Measurements from ENCODE around the gene ATRIP.
A peak's percentile ranks its signal among the peaks of the same experiment; 100 is the strongest.

The ATRIP gene

DNA sequence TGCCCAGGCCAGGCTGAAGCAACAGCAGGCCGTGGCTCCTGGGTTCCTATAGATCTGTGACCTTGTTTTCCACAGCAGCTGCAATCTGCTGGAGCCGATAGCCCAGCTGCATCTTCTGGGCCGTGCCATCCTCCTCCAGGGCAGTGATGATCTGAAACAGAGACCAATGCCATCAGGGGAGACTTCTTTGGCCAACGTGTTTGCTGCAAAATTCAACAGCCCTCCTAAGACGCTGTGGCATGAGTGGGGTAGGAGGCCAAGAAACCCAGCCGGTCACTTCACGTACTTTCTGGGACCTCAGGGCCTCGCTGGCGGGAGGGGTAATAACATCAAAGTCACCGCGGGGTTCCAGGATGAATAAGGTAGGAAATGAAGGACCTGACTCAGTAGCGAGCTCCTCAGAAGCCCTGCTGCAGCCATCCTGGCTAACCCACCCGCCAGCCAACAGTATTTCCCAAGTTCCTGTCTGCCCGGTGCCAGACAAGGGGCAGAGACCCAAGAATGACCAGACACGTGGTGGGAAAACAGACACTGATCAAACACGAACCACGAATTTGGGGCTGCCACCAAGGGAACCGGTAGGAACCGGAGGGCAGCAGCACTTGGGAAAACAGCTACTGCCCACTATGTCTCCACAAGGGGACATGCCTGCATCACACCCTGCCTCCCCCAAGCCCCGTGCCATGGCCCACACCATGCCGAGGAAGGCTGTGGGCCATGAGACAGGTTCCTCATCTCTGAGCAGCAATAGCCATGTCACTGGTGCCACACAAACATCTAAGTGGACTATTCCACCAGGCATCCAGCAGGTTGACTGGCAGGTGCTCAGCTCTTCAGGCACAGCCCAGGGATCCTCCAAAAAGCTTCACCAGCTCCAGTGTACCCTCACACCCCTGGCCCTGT, 41.8 kb upstream of the ATRIP start:
- Histone ChIP-seq H3K9me3 (ENCODE audit: low read length) (no peaks in the 10 kb centered on the region), H3K27me3 (ENCODE audit: control insufficient read depth in 1 of 2, insufficient read depth in 2 of 2, low read length in 2 of 2) (no peaks in the 10 kb centered on the region), H3K4me3 (ENCODE audit: low read depth in 1 of 2, low read length in 2 of 2) (no peak overlapping the region), H3K4me1 (ENCODE audit: insufficient read depth, low read length) (peaks cover 17% of the 10 kb centered on the region), H3K36me3 (ENCODE audit: insufficient read depth, low read length) (peaks cover 62% of the 10 kb centered on the region), H3K27ac (ENCODE audit: low read depth, low read length) (peak overlapping the region; percentile 46), H3K9ac (ENCODE audit: low read length) (no peak overlapping the region)

- H3K9ac ChIP-seq (ENCODE audit: low read length), result no peak overlapping the region
- H3K27me3 ChIP-seq (ENCODE audit: control insufficient read depth in 1 of 2, insufficient read depth in 2 of 2, low read length in 2 of 2), result no peaks in the 10 kb centered on the region
- H3K36me3 ChIP-seq (ENCODE audit: insufficient read depth, low read length), result peaks cover 67% of the 10 kb centered on the region
- no peak overlapping the region for H3K4me3 ChIP-seq (ENCODE audit: low read depth in 1 of 2, low read length in 2 of 2)
- peaks cover 17% of the 10 kb centered on the region for H3K4me1 ChIP-seq (ENCODE audit: insufficient read depth, low read length)
- no peaks in the 10 kb centered on the region for H3K9me3 ChIP-seq (ENCODE audit: low read length)
- H3K27ac ChIP-seq (ENCODE audit: low read depth, low read length), result no peak overlapping the region
Measured at GRCh38 chr3:48405343-48405881, 41.1 kb upstream of the ATRIP start.

GRCh38 chr3:48405971-48406370, 40.6 kb upstream of the ATRIP start:
- H3K4me1 ChIP-seq (ENCODE audit: insufficient read depth, low read length), result peaks cover 17% of the 10 kb centered on the region
- H3K27me3 ChIP-seq (ENCODE audit: control insufficient read depth in 1 of 2, insufficient read depth in 2 of 2, low read length in 2 of 2), result no peaks in the 10 kb centered on the region
- H3K4me3 ChIP-seq (ENCODE audit: low read depth in 1 of 2, low read length in 2 of 2), result no peak overlapping the region
- H3K27ac ChIP-seq (ENCODE audit: low read depth, low read length), result no peak overlapping the region
- peaks cover 73% of the 10 kb centered on the region for H3K36me3 ChIP-seq (ENCODE audit: insufficient read depth, low read length)
- no peaks in the 10 kb centered on the region for H3K9me3 ChIP-seq (ENCODE audit: low read length)
- H3K9ac ChIP-seq (ENCODE audit: low read length), result no peak overlapping the region

DNA sequence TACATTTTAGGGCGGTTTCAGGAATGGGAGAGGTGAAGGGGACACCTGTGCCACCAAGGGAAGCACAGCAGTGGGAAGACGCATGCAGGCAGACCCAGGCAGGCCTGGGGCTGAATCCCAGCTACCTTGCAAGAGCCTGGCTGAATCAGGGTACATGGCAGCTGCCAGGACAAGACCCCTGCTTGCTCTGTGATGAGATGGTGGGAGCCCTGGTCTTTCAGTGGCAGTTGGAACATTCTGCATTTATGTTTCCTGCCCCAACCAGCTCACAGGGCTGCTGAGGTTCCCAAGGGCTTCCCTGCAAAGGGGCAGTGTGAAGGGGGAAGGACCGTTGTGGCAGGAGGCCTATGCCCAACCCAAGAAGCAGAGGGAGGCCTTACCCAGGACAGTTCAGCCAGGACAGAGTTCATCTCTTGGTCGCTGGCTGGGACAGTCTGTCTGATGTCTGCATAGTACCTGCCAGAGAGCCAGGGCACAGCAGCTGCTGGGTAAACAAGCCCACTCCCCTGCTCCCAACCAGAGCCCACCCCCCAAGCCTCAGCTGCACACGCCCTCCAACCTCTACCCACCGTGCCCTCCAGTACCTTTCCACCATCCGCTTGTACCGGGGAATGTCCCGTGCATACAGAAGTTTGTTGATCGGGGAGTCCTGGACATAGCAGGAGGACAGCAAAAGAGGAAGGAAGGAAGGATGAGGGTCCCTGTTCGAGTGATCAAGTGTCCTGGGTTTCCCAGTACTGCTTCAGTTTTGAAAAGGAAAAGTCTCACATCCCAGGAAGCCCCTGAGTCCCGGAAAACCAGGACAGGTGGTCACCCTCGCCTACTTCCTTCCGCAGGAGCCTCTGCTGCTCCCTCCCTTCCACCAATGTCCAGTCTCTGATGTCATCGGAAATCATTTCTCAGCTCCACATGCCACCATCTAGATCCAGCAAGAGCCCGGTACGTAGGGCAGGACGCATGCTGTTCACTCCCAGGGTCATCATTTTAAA, 39.8 kb upstream of the ATRIP start:
- peaks cover 81% of the 10 kb centered on the region for H3K36me3 ChIP-seq (ENCODE audit: insufficient read depth, low read length)
- H3K4me1 ChIP-seq (ENCODE audit: insufficient read depth, low read length), result peaks cover 14% of the 10 kb centered on the region
- H3K9ac ChIP-seq (ENCODE audit: low read length), result no peak overlapping the region
- no peak overlapping the region for H3K27ac ChIP-seq (ENCODE audit: low read depth, low read length)
- H3K4me3 ChIP-seq (ENCODE audit: low read depth in 1 of 2, low read length in 2 of 2), result no peak overlapping the region
- H3K9me3 ChIP-seq (ENCODE audit: low read length), result no peaks in the 10 kb centered on the region
- H3K27me3 ChIP-seq (ENCODE audit: control insufficient read depth in 1 of 2, insufficient read depth in 2 of 2, low read length in 2 of 2), result no peaks in the 10 kb centered on the region

- Histone ChIP-seq H3K36me3 (ENCODE audit: insufficient read depth, low read length) (peaks cover 89% of the 10 kb centered on the region), H3K9ac (ENCODE audit: low read length) (no peak overlapping the region)
Measured at GRCh38 chr3:48407542-48408099, 38.9 kb upstream of the ATRIP start.

GRCh38 chr3:48408823-48409281, 37.7 kb upstream of the ATRIP start:
- Histone ChIP-seq H3K36me3 (ENCODE audit: insufficient read depth, low read length) (peaks cover 96% of the 10 kb centered on the region), H3K9me3 (ENCODE audit: low read length) (no peaks in the 10 kb centered on the region), H3K27me3 (ENCODE audit: control insufficient read depth in 1 of 2, insufficient read depth in 2 of 2, low read length in 2 of 2) (no peaks in the 10 kb centered on the region), H3K4me1 (ENCODE audit: insufficient read depth, low read length) (peaks cover 1% of the 10 kb centered on the region), H3K4me3 (ENCODE audit: low read depth in 1 of 2, low read length in 2 of 2) (no peak overlapping the region), H3K27ac (ENCODE audit: low read depth, low read length) (no peak overlapping the region), H3K9ac (ENCODE audit: low read length) (no peak overlapping the region)

More at GRCh38 chr3:48407542-48408099, 38.9 kb upstream of the ATRIP start:
- Histone ChIP-seq H3K9me3 (ENCODE audit: low read length) (no peaks in the 10 kb centered on the region), H3K27ac (ENCODE audit: low read depth, low read length) (no peak overlapping the region), H3K27me3 (ENCODE audit: control insufficient read depth in 1 of 2, insufficient read depth in 2 of 2, low read length in 2 of 2) (no peaks in the 10 kb centered on the region), H3K4me3 (ENCODE audit: low read depth in 1 of 2, low read length in 2 of 2) (no peak overlapping the region), H3K4me1 (ENCODE audit: insufficient read depth, low read length) (peaks cover 5% of the 10 kb centered on the region)

DNA sequence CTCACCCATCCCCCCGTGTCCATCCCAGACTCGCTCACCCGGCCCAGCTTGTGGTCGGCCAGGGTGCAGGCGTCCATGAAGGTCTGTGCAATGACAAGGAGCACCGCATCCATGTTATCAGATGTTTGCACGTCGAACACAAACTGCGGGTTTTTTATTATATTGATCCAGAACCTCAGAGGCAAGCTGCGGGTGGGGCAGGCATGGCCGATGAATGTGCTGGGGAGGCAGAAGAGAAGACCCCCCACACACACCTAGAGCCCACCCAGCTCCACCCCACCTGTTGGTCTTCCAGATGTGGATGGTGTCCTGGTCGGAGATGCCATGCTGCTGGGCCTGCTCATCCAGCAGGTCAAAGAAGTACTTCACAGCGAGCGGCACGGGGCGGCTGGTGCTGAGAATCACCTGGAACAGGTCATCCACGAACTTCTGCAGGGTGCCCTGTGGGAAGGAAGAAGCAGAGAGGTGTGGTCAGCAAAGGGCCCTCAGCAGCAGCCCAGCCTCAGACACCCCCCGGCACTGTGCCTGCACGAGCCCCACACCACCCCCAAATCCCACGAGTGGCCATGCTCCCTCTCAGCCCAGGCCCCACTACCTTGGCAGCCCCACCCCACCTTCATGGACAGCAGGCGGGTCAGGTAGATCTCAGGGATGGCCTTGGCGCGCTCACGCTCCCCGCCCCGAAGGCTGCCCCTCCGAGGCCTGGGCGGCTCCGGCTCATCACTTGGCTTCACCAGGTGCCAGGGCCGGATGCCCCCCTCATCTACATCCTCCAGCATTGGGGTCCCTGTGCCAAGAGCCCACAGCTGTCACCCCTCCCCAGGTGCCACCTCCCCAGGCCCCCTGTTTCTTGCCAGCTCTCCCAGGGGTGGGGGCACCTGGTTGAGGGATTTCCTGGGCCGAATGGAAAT, 37.0 kb upstream of the ATRIP start:
- H3K4me1 ChIP-seq (ENCODE audit: insufficient read depth, low read length), result peaks cover 8% of the 10 kb centered on the region
- peaks cover 96% of the 10 kb centered on the region for H3K36me3 ChIP-seq (ENCODE audit: insufficient read depth, low read length)
- H3K9me3 ChIP-seq (ENCODE audit: low read length), result no peaks in the 10 kb centered on the region
- no peaks in the 10 kb centered on the region for H3K27me3 ChIP-seq (ENCODE audit: control insufficient read depth in 1 of 2, insufficient read depth in 2 of 2, low read length in 2 of 2)
- H3K4me3 ChIP-seq (ENCODE audit: low read depth in 1 of 2, low read length in 2 of 2), result no peak overlapping the region
- no peak overlapping the region for H3K27ac ChIP-seq (ENCODE audit: low read depth, low read length)
- no peak overlapping the region for H3K9ac ChIP-seq (ENCODE audit: low read length)

GRCh38 chr3:48410205-48411040, 36.1 kb upstream of the ATRIP start:
- peaks cover 11% of the 10 kb centered on the region for H3K4me1 ChIP-seq (ENCODE audit: insufficient read depth, low read length)
- H3K27ac ChIP-seq (ENCODE audit: low read depth, low read length), result no peak overlapping the region
- H3K9ac ChIP-seq (ENCODE audit: low read length), result no peak overlapping the region
- H3K36me3 ChIP-seq (ENCODE audit: insufficient read depth, low read length), result peaks cover 96% of the 10 kb centered on the region
- H3K9me3 ChIP-seq (ENCODE audit: low read length), result no peaks in the 10 kb centered on the region
- no peaks in the 10 kb centered on the region for H3K27me3 ChIP-seq (ENCODE audit: control insufficient read depth in 1 of 2, insufficient read depth in 2 of 2, low read length in 2 of 2)
- no peak overlapping the region for H3K4me3 ChIP-seq (ENCODE audit: low read depth in 1 of 2, low read length in 2 of 2)

GRCh38 chr3:48411041-48411588, 35.4 kb upstream of the ATRIP start:
- H3K4me3 ChIP-seq (ENCODE audit: low read depth in 1 of 2, low read length in 2 of 2), result no peak overlapping the region
- H3K9ac ChIP-seq (ENCODE audit: low read length), result no peak overlapping the region
- H3K27ac ChIP-seq (ENCODE audit: low read depth, low read length), result no peak overlapping the region
- peaks cover 96% of the 10 kb centered on the region for H3K36me3 ChIP-seq (ENCODE audit: insufficient read depth, low read length)
- H3K4me1 ChIP-seq (ENCODE audit: insufficient read depth, low read length), result peaks cover 11% of the 10 kb centered on the region
- no peaks in the 10 kb centered on the region for H3K27me3 ChIP-seq (ENCODE audit: control insufficient read depth in 1 of 2, insufficient read depth in 2 of 2, low read length in 2 of 2)
- H3K9me3 ChIP-seq (ENCODE audit: low read length), result no peaks in the 10 kb centered on the region

All from muscle layer of colon (tissue), 2 donors.